OCI-LY7 (cell line): Measurements from ENCODE around the gene FTO. TPM values are rescaled to one million over a fixed set of nuclear protein-coding genes. Genes with fewer than 3 reads are reported as not detected.

Source experiments
- BruUV-seq: library from RNA; stranded (reverse); fragments of 400-500 nt; replicated peaks from 2 replicates; lab custom pipeline; 2021; lab: Mats Ljungman, UMichigan
- CTCF ChIA-PET: fragments of 300-600 bp; sonication (Branson Sonifier 250); formaldehyde crosslinking; loops from one replicate; lab custom pipeline; 2022; ENCODE audit warnings: antibody characterized with exemption; ENCODE audit not compliant: unreplicated experiment; lab: Charles Lee
- POLR2A ChIA-PET: fragments of 300-600 bp; sonication (Branson Sonifier 250); formaldehyde crosslinking; loops from one replicate; lab custom pipeline; 2022; ENCODE audit warnings: antibody characterized with exemption; lab: Charles Lee
- DNase-seq: peaks from one replicate; pipeline ENCODE4 v3.0.0-alpha.2; 2015; ENCODE audit warnings: low spot score
- H2AFZ ChIP-seq: fragments of 200-600 bp; sonication (generic), shearing (Covaris generic); 2 replicates; pipeline ENCODE4 v1.6.1; 2014; ENCODE audit warnings: mild to moderate bottlenecking, antibody characterized with exemption, low read length, moderate library complexity
- H3K27ac ChIP-seq: fragments of 200-600 bp; sonication (generic); 2 replicates; pipeline ENCODE4 v1.5.1; 2014; ENCODE audit warnings: mixed run types, low read depth, mild to moderate bottlenecking, moderate library complexity, low read length, inconsistent platforms; ENCODE audit not compliant: poor library complexity, severe bottlenecking
- H3K36me3 ChIP-seq: fragments of 200-600 bp; sonication (generic); 2 replicates; pipeline ENCODE4 v1.6.1; 2014; ENCODE audit warnings: mild to moderate bottlenecking, antibody characterized with exemption, low read length, moderate library complexity, mixed read lengths; ENCODE audit not compliant: insufficient read depth
- H3K4me1 ChIP-seq: fragments of 200-600 bp; sonication (generic); 2 replicates; pipeline ENCODE4 v1.5.1; 2014; ENCODE audit warnings: mild to moderate bottlenecking, low read length; ENCODE audit not compliant: insufficient read depth, poor library complexity, severe bottlenecking
- H3K4me2 ChIP-seq: fragments of 200-600 bp; sonication (generic); 2 replicates; pipeline ENCODE4 v1.6.1; 2014; ENCODE audit warnings: mild to moderate bottlenecking, low read length
- H3K4me3 ChIP-seq: fragments of 200-600 bp; sonication (generic); 2 replicates; pipeline ENCODE4 v1.5.1; 2014; ENCODE audit warnings: mild to moderate bottlenecking, low read depth, low read length; ENCODE audit not compliant: poor library complexity, severe bottlenecking
- H3K79me2 ChIP-seq: fragments of 200-600 bp; sonication (generic); 2 replicates; pipeline ENCODE4 v1.6.1; 2016; ENCODE audit warnings: low read depth, mild to moderate bottlenecking, low read length, moderate library complexity, mixed read lengths; ENCODE audit not compliant: insufficient read depth
- H3K9me2 ChIP-seq: fragments of 200-600 bp; sonication (generic); 2 replicates; pipeline ENCODE4 v1.6.1; 2016; ENCODE audit warnings: mild to moderate bottlenecking, low read length, mixed read lengths; ENCODE audit not compliant: insufficient read depth
- H3K9me3 ChIP-seq: fragments of 200-600 bp; sonication (generic); 2 replicates; pipeline ENCODE4 v1.6.1; 2014; ENCODE audit warnings: mild to moderate bottlenecking, mixed run types, low read length, mixed read lengths
- H4K20me1 ChIP-seq: fragments of 200-600 bp; sonication (generic); 2 replicates; pipeline ENCODE4 v1.6.1; 2014; ENCODE audit warnings: mild to moderate bottlenecking, antibody characterized with exemption, low read length, moderate library complexity, mixed read lengths; ENCODE audit not compliant: insufficient read depth
- EZH2phosphoT487 ChIP-seq: fragments of 200-600 bp; sonication (generic); IDR thresholded peaks from 2 replicates; pipeline ENCODE4 v1.6.1; 2018; ENCODE audit warnings: low read depth, borderline replicate concordance, mild to moderate bottlenecking, mixed run types, antibody characterized with exemption, low read length, moderate library complexity, mixed read lengths
- intact Hi-C: fragments of 100-400 bp; cut with micrococcal nuclease; formaldehyde crosslinking; loops from one replicate; pipeline ENCODE4 v1.10.0; 2022; ENCODE audit not compliant: unreplicated experiment
- total RNA-seq, 2 experiments: library from RNA; depleted of rRNA in 1 of 2; stranded (reverse); fragments of >200 nt in 1 of 2; shearing (Covaris generic) in 1 of 2; gene quantifications; 2 replicates each; pipeline ENCODE4 v1.2.3, GENCODE V29; 2014 to 2022
- TF ChIP-seq, protein P1 (sequence below): fragments of 200-600 bp; sonication (generic); conservative IDR thresholded peaks from 2 replicates; pipeline ENCODE4 v1.5.1; 2014; ENCODE audit warnings: mild to moderate bottlenecking, antibody characterized with exemption, low read length, moderate library complexity, mixed read lengths

FTO gene
- total RNA-seq, 2 experiments from 2014 or later, result 57.1 to 68.0 TPM

- Histone ChIP-seq H3K4me2 (no peak overlapping the region), H3K9me2 (no peaks in the 10 kb centered on the region), H3K4me1 (no peaks in the 10 kb centered on the region), H4K20me1 (no peaks in the 10 kb centered on the region), H3K79me2 (no peaks in the 10 kb centered on the region), H3K27ac (no peak overlapping the region), H3K4me3 (no peak overlapping the region), H3K9me3 (no peaks in the 10 kb centered on the region), H2AFZ (no peak overlapping the region), H3K36me3 (peaks cover 4% of the 10 kb centered on the region; the same call in 1 of the 2 replicates)
- CTCF ChIA-PET, result no interaction called here
- TF ChIP-seq, protein P1, sequence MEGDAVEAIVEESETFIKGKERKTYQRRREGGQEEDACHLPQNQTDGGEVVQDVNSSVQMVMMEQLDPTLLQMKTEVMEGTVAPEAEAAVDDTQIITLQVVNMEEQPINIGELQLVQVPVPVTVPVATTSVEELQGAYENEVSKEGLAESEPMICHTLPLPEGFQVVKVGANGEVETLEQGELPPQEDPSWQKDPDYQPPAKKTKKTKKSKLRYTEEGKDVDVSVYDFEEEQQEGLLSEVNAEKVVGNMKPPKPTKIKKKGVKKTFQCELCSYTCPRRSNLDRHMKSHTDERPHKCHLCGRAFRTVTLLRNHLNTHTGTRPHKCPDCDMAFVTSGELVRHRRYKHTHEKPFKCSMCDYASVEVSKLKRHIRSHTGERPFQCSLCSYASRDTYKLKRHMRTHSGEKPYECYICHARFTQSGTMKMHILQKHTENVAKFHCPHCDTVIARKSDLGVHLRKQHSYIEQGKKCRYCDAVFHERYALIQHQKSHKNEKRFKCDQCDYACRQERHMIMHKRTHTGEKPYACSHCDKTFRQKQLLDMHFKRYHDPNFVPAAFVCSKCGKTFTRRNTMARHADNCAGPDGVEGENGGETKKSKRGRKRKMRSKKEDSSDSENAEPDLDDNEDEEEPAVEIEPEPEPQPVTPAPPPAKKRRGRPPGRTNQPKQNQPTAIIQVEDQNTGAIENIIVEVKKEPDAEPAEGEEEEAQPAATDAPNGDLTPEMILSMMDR, result no peak
- no peak for TF ChIP-seq EZH2phosphoT487
- BruUV-seq, result no TSS peak
- intact Hi-C loops, result no loop called here
- POLR2A ChIA-PET, result interaction anchor here (0.6 to 0.7 kb wide), 2 partner anchors 416 to 1944 kb away, joined by 3 read pairs; no protein-coding TSS in a partner anchor
- no peak for DNase-seq
These were observed 229.0 kb downstream of the FTO start for GRCh38 chr16:53932975-53933374.

GRCh38 chr16:53933407-53933806, 229.5 kb downstream of the FTO start:
- Histone ChIP-seq H4K20me1 (no peaks in the 10 kb centered on the region), H2AFZ (no peak overlapping the region), H3K36me3 (peaks cover 4% of the 10 kb centered on the region; the same call in 1 of the 2 replicates), H3K4me2 (no peak overlapping the region), H3K4me3 (no peak overlapping the region), H3K4me1 (no peaks in the 10 kb centered on the region), H3K9me3 (no peaks in the 10 kb centered on the region), H3K27ac (no peak overlapping the region), H3K9me2 (no peaks in the 10 kb centered on the region), H3K79me2 (no peaks in the 10 kb centered on the region)
- BruUV-seq, result no TSS peak
- DNase-seq, result no peak
- intact Hi-C loops, result no loop called here
- ChIA-PET CTCF (no interaction called here), POLR2A (interaction anchor here (0.6 to 0.7 kb wide), 2 partner anchors 417 to 1944 kb away, joined by 3 read pairs; no protein-coding TSS in a partner anchor)
- no peak for TF ChIP-seq EZH2phosphoT487
- TF ChIP-seq, protein P1, result no peak

DNA sequence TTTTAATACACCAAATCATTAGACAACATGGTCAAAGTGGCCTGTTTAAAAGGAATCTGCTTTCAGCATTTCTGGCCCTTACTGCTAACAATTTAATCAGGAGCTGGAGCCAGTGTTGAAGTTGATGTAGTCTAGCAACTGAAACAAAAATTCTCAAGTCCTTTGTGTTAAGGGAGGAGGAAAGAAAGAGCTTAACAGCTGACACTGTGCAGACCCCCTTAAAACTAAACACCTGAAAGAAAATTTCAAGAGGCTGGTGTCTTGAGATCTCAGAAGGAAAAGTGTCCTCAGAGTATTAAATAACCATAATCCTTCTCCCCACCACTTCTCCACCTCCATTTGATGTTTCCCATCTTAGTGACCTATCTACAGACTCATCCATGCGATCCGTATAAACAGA, 232.1 kb downstream of the FTO start:
- BruUV-seq, result no TSS peak
- no peak overlapping the region for H3K4me3 ChIP-seq
- TF ChIP-seq, protein P1, result no peak

More for the DNA sequence above, 232.1 kb downstream of the FTO start:
- intact Hi-C loops, result no loop called here
- no peaks in the 10 kb centered on the region for H3K9me2 ChIP-seq
- H2AFZ ChIP-seq, result no peak overlapping the region
- peaks cover 4% of the 10 kb centered on the region; the same call in 1 of the 2 replicates for H3K36me3 ChIP-seq
- no peak for DNase-seq
- no peaks in the 10 kb centered on the region for H4K20me1 ChIP-seq
- H3K4me1 ChIP-seq, result no peaks in the 10 kb centered on the region
- H3K27ac ChIP-seq, result no peak overlapping the region
- ChIA-PET POLR2A (interaction anchor here (1.5 kb wide), 1 partner anchor 11 kb away, joined by 3 read pairs; no protein-coding TSS in a partner anchor), CTCF (no interaction called here)
- H3K4me2 ChIP-seq, result no peak overlapping the region
- no peaks in the 10 kb centered on the region for H3K79me2 ChIP-seq
- no peaks in the 10 kb centered on the region for H3K9me3 ChIP-seq
